K562 (cell line): ENCODE measurements around the gene HOTAIR. TPM values are rescaled to one million over a fixed set of nuclear protein-coding genes. Genes with fewer than 3 reads are reported as not detected.

Experiments used
- ATAC-seq: fragments of 200-7000 bp; cut with Tn5 transposase; 3 replicates; pipeline ENCODE4 v1.9.1; 2020; ENCODE audit warnings: moderate library complexity
- BruUV-seq: library from RNA; stranded (reverse); fragments of 400-500 nt; replicated peaks from 2 replicates; lab custom pipeline; 2021; lab: Mats Ljungman, UMichigan
- CTCF ChIA-PET: fragments of 300-600 bp; formaldehyde crosslinking; extraction: SDS; loops from one replicate; lab custom pipeline; 2021; ENCODE audit warnings: low intra/inter-chr PET ratio; lab: Yijun Ruan, JAX
- POLR2A ChIA-PET: fragments of 300-600, 350-650 bp; sonication (Branson Sonifier 250); formaldehyde crosslinking; extraction: SDS; loops from one replicate; lab custom pipeline; 2021; ENCODE audit warnings: antibody characterized with exemption, inconsistent platforms; lab: Yijun Ruan, JAX
- DNase-seq, 4 experiments: peaks; one replicate each; pipeline versions ENCODE4 v3.0.0 to v3.0.0-alpha.2; 2011 to 2018; ENCODE audit warnings: low spot score in 3 of 4, mixed read lengths in 3 of 4; ENCODE audit errors: extremely low read depth in 1 of 4
- FAIRE-seq: peaks from 2 replicates; lab custom pipeline; 2011; peaks lifted over from hg19 to GRCh38; lab: Jason Lieb, UNC
- H2AFZ ChIP-seq: 2 replicates; pipeline ENCODE4 v1.6.0; 2011; ENCODE audit warnings: low read depth, low read length, control low read depth, inconsistent platforms
- H3K27ac ChIP-seq: fragments of 200-600 bp; 3 replicates; pipeline ENCODE4 v1.8.0; 2011; ENCODE audit warnings: low read depth, mild to moderate bottlenecking, control low read depth, inconsistent platforms, low read length, moderate library complexity, mixed read lengths; ENCODE audit errors: extremely low read depth
- H3K27me3 ChIP-seq, 2 experiments: fragments of 300-600 bp in 1 of 2; 2 replicates in 1 of 2; 3 replicates in 1 of 2; pipeline versions ENCODE4 v1.6.0 to v1.8.0; 2011; ENCODE audit warnings: inconsistent platforms in 2 of 2, low read length in 2 of 2, mild to moderate bottlenecking in 1 of 2, mixed read lengths in 1 of 2, moderate library complexity in 1 of 2; ENCODE audit not compliant: control insufficient read depth in 2 of 2, insufficient read depth in 2 of 2
- H3K36me3 ChIP-seq: fragments of 300-600 bp; 3 replicates; pipeline ENCODE4 v1.8.0; 2011; ENCODE audit warnings: mild to moderate bottlenecking, low read length, inconsistent platforms; ENCODE audit not compliant: control insufficient read depth, insufficient read depth
- H3K4me1 ChIP-seq, 2 experiments: fragments of 200-600 bp in 1 of 2; replicated peaks in 1 of 2; 2 replicates in 1 of 2; 3 replicates in 1 of 2; pipeline versions ENCODE4 v1.5.1 to v1.8.0; 2011; ENCODE audit warnings: inconsistent platforms in 2 of 2, low read length in 2 of 2, mild to moderate bottlenecking in 1 of 2, mixed read lengths in 1 of 2, moderate library complexity in 1 of 2; ENCODE audit not compliant: control insufficient read depth in 2 of 2, insufficient read depth in 2 of 2
- H3K4me2 ChIP-seq: 2 replicates; pipeline ENCODE4 v1.6.1; 2011; ENCODE audit warnings: low read length, control low read depth, inconsistent platforms, mixed read lengths; ENCODE audit not compliant: insufficient read depth
- H3K4me3 ChIP-seq: fragments of 200-600 bp; sonication (generic), shearing (Covaris generic); 2 replicates; pipeline ENCODE4 v1.5.1; 2016; ENCODE audit warnings: control low read depth, inconsistent platforms
- H3K79me2 ChIP-seq: fragments of 200-600 bp; 3 replicates; pipeline ENCODE4 v1.8.0; 2011; ENCODE audit warnings: low read length, inconsistent platforms; ENCODE audit not compliant: control insufficient read depth, insufficient read depth
- H3K9ac ChIP-seq, 2 experiments: 2 replicates each; pipeline versions ENCODE4 v1.6.0 to v1.6.1; 2011; ENCODE audit warnings: low read depth in 2 of 2, low read length in 2 of 2, control low read depth in 1 of 2, inconsistent platforms in 1 of 2, mild to moderate bottlenecking in 1 of 2, mixed read lengths in 1 of 2; ENCODE audit not compliant: insufficient read depth in 1 of 2
- H3K9me1 ChIP-seq: one replicate; pipeline ENCODE4 v1.6.0; 2011; ENCODE audit warnings: inconsistent platforms, mild to moderate bottlenecking, low read length, moderate library complexity; ENCODE audit not compliant: control insufficient read depth, insufficient read depth
- H3K9me3 ChIP-seq: replicated peaks from 2 replicates; pipeline ENCODE4 v1.5.1; 2011; ENCODE audit warnings: low read depth, low read length, inconsistent platforms; ENCODE audit not compliant: control insufficient read depth, insufficient read depth
- H4K20me1 ChIP-seq: replicated peaks from 2 replicates; pipeline ENCODE4 v1.6.1; 2011; ENCODE audit warnings: low read length, inconsistent platforms, mixed read lengths; ENCODE audit not compliant: control insufficient read depth, insufficient read depth
- C11orf30 ChIP-seq: fragments of 450-650 bp; IDR thresholded peaks from 2 replicates; pipeline ENCODE4 v1.6.1; 2016; ENCODE audit warnings: low read depth, mild to moderate bottlenecking
- CTCF ChIP-seq, 3 experiments: IDR thresholded peaks in 2 of 3; conservative IDR thresholded peaks in 1 of 3; 2 replicates each; pipeline ENCODE4 v1.5.1; 2011 to 2012; ENCODE audit warnings: low read length in 3 of 3, mild to moderate bottlenecking in 3 of 3, control low read depth in 2 of 3, improper control_type of control experiment in 1 of 3, inconsistent platforms in 1 of 3, low read depth in 1 of 3, mixed read lengths in 1 of 3, moderate library complexity in 1 of 3; ENCODE audit not compliant: insufficient read depth in 2 of 3
- MAFG ChIP-seq: fragments of 450-650 bp; conservative IDR thresholded peaks from 2 replicates; pipeline ENCODE4 v1.6.1; 2016; ENCODE audit warnings: missing genetic modification characterization, missing compliant biosample characterization
- NFATC3 ChIP-seq: fragments of 450-650 bp; IDR thresholded peaks from 2 replicates; pipeline ENCODE4 v1.6.1; 2017; ENCODE audit warnings: mild to moderate bottlenecking
- NFE2 ChIP-seq: IDR thresholded peaks from 2 replicates; pipeline ENCODE4 v1.6.1; 2014; ENCODE audit warnings: antibody characterized with exemption, low read depth
- PRDM10 ChIP-seq: fragments of 450-650 bp; IDR thresholded peaks from 2 replicates; pipeline ENCODE4 v1.6.1; 2018; ENCODE audit not compliant: partially characterized antibody
- TFAP4 ChIP-seq: sonication (generic); formaldehyde crosslinking; IDR thresholded peaks from 2 replicates; pipeline ENCODE4 v1.8.0; 2022; ENCODE audit warnings: missing genetic modification reagents, mild to moderate bottlenecking, moderate library complexity, borderline replicate concordance
- ZBTB17 ChIP-seq: fragments of 450-650 bp; formaldehyde crosslinking; IDR thresholded peaks from 2 replicates; pipeline ENCODE4 v1.4.0; 2020; ENCODE audit warnings: mild to moderate bottlenecking
- WGBS: fragments of 100-300 bp; shearing (Covaris generic); methylation state at CpG from one replicate; pipeline ENCODE4 v1.1.6; 2016; ENCODE audit warnings: low coverage, mixed read lengths; ENCODE audit not compliant: insufficient coverage; ENCODE audit errors: missing lambda C conversion rate; 5-methylcytosine and 5-hydroxymethylcytosine counted together
- in situ Hi-C: fragments of 300-500 bp; cut with MboI; formaldehyde crosslinking; loops from 4 replicates; pipeline ENCODE4 v1.15.0; 2018; ENCODE audit warnings: inconsistent platforms, mixed read lengths
- intact Hi-C: fragments of 100-400 bp; cut with micrococcal nuclease; formaldehyde crosslinking; loops from 2 replicates; pipeline ENCODE4 v1.14.2; 2022
- polyA plus RNA-seq, 8 experiments: library from polyadenylated mRNA; depleted of rRNA in 4 of 8; stranded (reverse) in 5 of 8; unstranded in 3 of 8; fragments of >200 nt; fragmentation: Nextera tagmentation in 2 of 8; fragmentation: Illumina TruSeq in 1 of 8; extraction: Ambion mirVana in 2 of 8; extraction: Trizol in 1 of 8; gene quantifications; 2 replicates each; pipeline versions ENCODE4 v1.2.1 to v1.2.3, GENCODE V29; 2011 to 2014; ENCODE audit warnings: inconsistent platforms in 1 of 8, missing spikeins in 1 of 8
- total RNA-seq, 7 experiments: library from RNA; depleted of rRNA in 6 of 7; stranded (reverse); fragments of >200 nt in 6 of 7; fragmentation: Illumina TruSeq in 2 of 7; extraction: Trizol in 2 of 7; gene quantifications; 2 replicates each; pipeline versions ENCODE4 v1.2.1 to v1.2.3, GENCODE V29; 2011 to 2021; ENCODE audit warnings: low replicate concordance in 1 of 7
- TF ChIP-seq, protein P1 (sequence below): IDR thresholded peaks from 2 replicates; pipeline ENCODE4 v1.6.1; 2011; ENCODE audit warnings: borderline replicate concordance, low read depth, mild to moderate bottlenecking, moderate library complexity, low read length; ENCODE audit not compliant: insufficient read depth, poor library complexity, severe bottlenecking

HOTAIR gene
- total and polyA plus RNA-seq, 9 of the 15 experiments (the other 6 are each of a cell fraction or from before 2014, with no cell fraction given), result 0.04 TPM; not detected in 8

GRCh38 chr12:54012631-54013409 is 38.1 kb upstream of the HOTAIR start:
- peak; percentile 32; the same call in 1 of the 2 replicates for TF ChIP-seq NFE2
- TF ChIP-seq PRDM10, result peak; percentile 46
- no peak for TF ChIP-seq ZBTB17
- TF ChIP-seq MAFG, result 0 out of 2 replicates have a peak, but pooled peaks have one; percentile 11
- TF ChIP-seq, protein P1, sequence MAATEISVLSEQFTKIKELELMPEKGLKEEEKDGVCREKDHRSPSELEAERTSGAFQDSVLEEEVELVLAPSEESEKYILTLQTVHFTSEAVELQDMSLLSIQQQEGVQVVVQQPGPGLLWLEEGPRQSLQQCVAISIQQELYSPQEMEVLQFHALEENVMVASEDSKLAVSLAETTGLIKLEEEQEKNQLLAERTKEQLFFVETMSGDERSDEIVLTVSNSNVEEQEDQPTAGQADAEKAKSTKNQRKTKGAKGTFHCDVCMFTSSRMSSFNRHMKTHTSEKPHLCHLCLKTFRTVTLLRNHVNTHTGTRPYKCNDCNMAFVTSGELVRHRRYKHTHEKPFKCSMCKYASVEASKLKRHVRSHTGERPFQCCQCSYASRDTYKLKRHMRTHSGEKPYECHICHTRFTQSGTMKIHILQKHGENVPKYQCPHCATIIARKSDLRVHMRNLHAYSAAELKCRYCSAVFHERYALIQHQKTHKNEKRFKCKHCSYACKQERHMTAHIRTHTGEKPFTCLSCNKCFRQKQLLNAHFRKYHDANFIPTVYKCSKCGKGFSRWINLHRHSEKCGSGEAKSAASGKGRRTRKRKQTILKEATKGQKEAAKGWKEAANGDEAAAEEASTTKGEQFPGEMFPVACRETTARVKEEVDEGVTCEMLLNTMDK, result peak; percentile 9
- TF ChIP-seq C11orf30, result peak; percentile 28
- 0 out of 2 replicates have a peak, but pooled peaks have one; percentile 14 for TF ChIP-seq TFAP4 (CRISPR knock-in tag)
- TF ChIP-seq NFATC3, result no peak
- peak in 1 of 3 experiments; percentile 23; a peak in 1 of 6 replicates for TF ChIP-seq CTCF (IDR thresholded peaks at IDR 0.05 in 2 of 3, conservative IDR thresholded peaks at IDR 0.05 in 1 of 3; ENCODE audit: insufficient read depth in 2 of 3, low read depth in 1 of 3, low read length in 3 of 3)
- TF ChIP-seq, all 486 proteins: peak for 7
- no peaks in the 10 kb centered on the region for H3K9me1 ChIP-seq
- no peaks in the 10 kb centered on the region for H3K36me3 ChIP-seq
- BruUV-seq, result no TSS peak
- peaks cover 11 to 20% of the 10 kb centered on the region in 2 experiments for H3K4me1 ChIP-seq
- in situ Hi-C loops (no loop called here), intact Hi-C loops (loop anchor here (10.0 kb wide), 1 partner anchor 282 kb away; no protein-coding TSS in a partner anchor)
- H3K27ac ChIP-seq, result no peak overlapping the region
- H3K9ac ChIP-seq, result peak overlapping the region in 1 of 2 experiments; percentile 70; a peak in 1 of 4 replicates
- no peak overlapping the region for H3K4me3 ChIP-seq
- ChIA-PET POLR2A (interaction anchor here (0.5 to 1.0 kb wide), 4 partner anchors 10 to 1028 kb away, joined by 3 to 4 read pairs (median 3); no protein-coding TSS in a partner anchor), CTCF (no interaction called here)
- no peak overlapping the region for H2AFZ ChIP-seq
- ATAC-seq (peak; percentile 31), DNase-seq (peak in 3 of 4 experiments; percentile 32 to 47 (median 37)), FAIRE-seq (no peak)
- no peaks in the 10 kb centered on the region for H3K27me3 ChIP-seq
- no peak overlapping the region for H3K4me2 ChIP-seq
- H3K79me2 ChIP-seq, result peaks cover 3% of the 10 kb centered on the region; the same call in 1 of the 3 replicates
- H3K9me3 ChIP-seq, result no peaks in the 10 kb centered on the region
- H4K20me1 ChIP-seq, result no peaks in the 10 kb centered on the region
- WGBS, result 57% methylated on average over 6 of the region's 6 CpGs
